Measurements from ENCODE around the gene NEK6.

The NEK6 gene

GRCh38 chr9:124345063-124345462 lies 87.3 kb downstream of the NEK6 start:
- no peak for DNase-seq
- intact Hi-C loops (cut with DNase I) = no loop called here

- DNase-seq = no peak
- intact Hi-C loops (cut with DNase I) = no loop called here
Observed at GRCh38 chr9:124345751-124346281, 88.1 kb downstream of the NEK6 start.

- no peak for DNase-seq
- intact Hi-C loops (cut with DNase I) = no loop called here
Observed at GRCh38 chr9:124346347-124347163, 88.8 kb downstream of the NEK6 start.

- intact Hi-C loops (cut with DNase I) = no loop called here
- DNase-seq = peak in 1 of 42 donors; percentile 3
Observed at GRCh38 chr9:124347206-124347967, 89.6 kb downstream of the NEK6 start.

- intact Hi-C loops (cut with DNase I) = no loop called here
- peak in 4 of 42 donors; percentile 5 to 26 (median 17) for DNase-seq
Observed at GRCh38 chr9:124347968-124348358, 90.2 kb downstream of the NEK6 start.

GRCh38 chr9:124348363-124348762 lies 90.6 kb downstream of the NEK6 start:
- intact Hi-C loops (cut with DNase I) = no loop called here
- no peak for DNase-seq

GRCh38 chr9:124348831-124349230 lies 91.1 kb downstream of the NEK6 start:
- intact Hi-C loops (cut with DNase I) = no loop called here
- peak in 10 of 42 donors; percentile 2 to 43 (median 16) for DNase-seq

- peak in 10 of 42 donors; percentile 1 to 36 (median 10) for DNase-seq
- intact Hi-C loops (cut with DNase I) = no loop called here
Observed at GRCh38 chr9:124349267-124349666, 91.5 kb downstream of the NEK6 start.

GRCh38 chr9:124349675-124350493 lies 92.1 kb downstream of the NEK6 start:
- DNase-seq = peak in 9 of 42 donors; percentile 3 to 32 (median 16)
- intact Hi-C loops (cut with DNase I) = no loop called here

- intact Hi-C loops (cut with DNase I) = no loop called here
- DNase-seq = peak in 10 of 42 donors; percentile 1 to 29 (median 9)
Observed at GRCh38 chr9:124350494-124351263, 92.9 kb downstream of the NEK6 start.

GRCh38 chr9:124351672-124352468 lies 94.1 kb downstream of the NEK6 start:
- DNase-seq = peak in 13 of 42 donors; percentile 2 to 33 (median 16)
- intact Hi-C loops (cut with DNase I) = no loop called here

GRCh38 chr9:124352616-124353015 lies 94.9 kb downstream of the NEK6 start:
- DNase-seq = peak in 14 of 42 donors; percentile 2 to 64 (median 30)

GRCh38 chr9:124353166-124353768 lies 95.5 kb downstream of the NEK6 start:
- peak in 6 of 42 donors; percentile 0 to 30 (median 14) for DNase-seq
- intact Hi-C loops (cut with DNase I) = no loop called here

More at GRCh38 chr9:124352616-124353015, 94.9 kb downstream of the NEK6 start:
- intact Hi-C loops (cut with DNase I) = no loop called here

- peak in 4 of 42 donors; percentile 9 to 29 (median 16) for DNase-seq
- intact Hi-C loops (cut with DNase I) = no loop called here
Observed at GRCh38 chr9:124353811-124354274, 96.1 kb downstream of the NEK6 start.

GRCh38 chr9:124354346-124355038 lies 96.7 kb downstream of the NEK6 start:
- peak in 6 of 42 donors; percentile 3 to 31 (median 21) for DNase-seq
- intact Hi-C loops (cut with DNase I) = no loop called here

Data from head of caudate nucleus (tissue), 42 donors.